C4-2B (cell line): ENCODE results near the gene STK17B.

Experiments used
- CTCF ChIP-seq: fragments of 450-650 bp; conservative IDR thresholded peaks from 2 replicates; pipeline ENCODE4 v1.5.1; 2017; ENCODE audit warnings: mild to moderate bottlenecking
- ZFX ChIP-seq: fragments of 450-650 bp; IDR thresholded peaks from 2 replicates; pipeline ENCODE4 v1.6.1; 2017

DNA sequence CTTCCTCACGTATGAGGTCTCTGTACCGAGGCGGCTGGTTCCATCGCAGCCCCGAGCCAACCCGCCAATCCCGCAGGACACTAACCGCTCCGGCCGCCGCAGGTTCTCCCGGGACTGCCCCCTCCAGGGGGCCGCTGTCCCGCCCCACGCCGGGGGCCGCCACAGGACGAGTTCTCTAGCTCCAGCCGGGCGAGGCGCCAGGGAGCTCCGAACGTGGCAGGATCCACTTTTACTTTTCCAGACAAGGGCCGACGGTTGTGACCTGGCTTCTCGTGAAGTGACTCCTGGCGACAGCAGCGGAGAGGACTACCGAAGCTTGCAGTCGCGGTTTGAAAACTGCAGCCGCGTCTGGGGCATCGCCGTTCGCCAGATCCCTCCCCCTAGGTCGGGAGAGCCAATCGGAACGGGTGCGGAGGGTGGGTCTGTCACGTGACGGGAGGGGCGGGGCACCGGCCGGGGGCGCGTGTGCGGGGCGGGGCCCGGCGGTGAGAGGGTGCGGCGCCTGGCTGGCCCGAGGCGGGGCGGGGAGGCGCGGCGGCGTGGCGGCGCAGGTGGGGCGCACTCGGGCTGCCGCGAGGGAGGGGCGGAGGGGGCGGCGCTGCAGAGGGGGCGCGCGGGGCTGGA lies at the start of gene STK17B:
- no peak for TF ChIP-seq CTCF
- no peak for TF ChIP-seq ZFX
